Measurements from ENCODE around the gene ATG10. TPM values are rescaled to one million over a fixed set of nuclear protein-coding genes. Genes with fewer than 3 reads are reported as not detected.

The ATG10 gene
- total and polyA plus RNA-seq, 2 of the 13 experiments (the other 11 are each of a cell fraction or from before 2014, with no cell fraction given), result 2.0 to 5.7 TPM

- TF ChIP-seq DRAP1 (CRISPR knock-in tag; IDR thresholded peaks at IDR 0.05) (peak; percentile 79), SRSF9 (IDR thresholded peaks at IDR 0.05; ENCODE audit: borderline replicate concordance, insufficient read depth, low read depth, low read length, poor library complexity, severe bottlenecking) (no peak), ZNF749 (CRISPR knock-in tag; IDR thresholded peaks at IDR 0.05; ENCODE audit: borderline replicate concordance) (no peak), ZFP36L2 (CRISPR knock-in tag; IDR thresholded peaks at IDR 0.05) (no peak), RAD51 (IDR thresholded peaks at IDR 0.05; ENCODE audit: borderline replicate concordance) (no peak), ZNF782 (CRISPR knock-in tag; IDR thresholded peaks at IDR 0.05; ENCODE audit: borderline replicate concordance) (0 out of 2 replicates have a peak, but pooled peaks have one; percentile 44), ZSCAN29 (CRISPR knock-in tag; conservative IDR thresholded peaks at IDR 0.05) (no peak), DBP (CRISPR knock-in tag; IDR thresholded peaks at IDR 0.05; ENCODE audit: not compliant biosample characterization) (peak; percentile 62), NFE2 (CRISPR knock-in tag; IDR thresholded peaks at IDR 0.05) (no peak), EEA1 (CRISPR knock-in tag; IDR thresholded peaks at IDR 0.05; ENCODE audit: borderline replicate concordance) (no peak), PHF20 (CRISPR knock-in tag; IDR thresholded peaks at IDR 0.05) (peak; percentile 68), CEBPB (IDR thresholded peaks at IDR 0.05; ENCODE audit: borderline replicate concordance, low read depth, low read length) (no peak), RAD21 (CRISPR knock-in tag; IDR thresholded peaks at IDR 0.05) (no peak), ZNF280B (CRISPR knock-in tag; IDR thresholded peaks at IDR 0.05; ENCODE audit: borderline replicate concordance) (peak; percentile 62; the same call in 1 of the 2 replicates), MNT (IDR thresholded peaks at IDR 0.05) (no peak), FOXO1 (CRISPR knock-in tag; IDR thresholded peaks at IDR 0.05) (no peak), SNAPC4 (CRISPR knock-in tag; IDR thresholded peaks at IDR 0.05) (0 out of 2 replicates have a peak, but pooled peaks have one; percentile 39), ZBTB21 (CRISPR knock-in tag; IDR thresholded peaks at IDR 0.05) (no peak), ZNF777 (CRISPR knock-in tag; IDR thresholded peaks at IDR 0.05) (peak; percentile 59; the same call in 1 of the 2 replicates), SMAD9 (CRISPR knock-in tag; IDR thresholded peaks at IDR 0.05) (no peak)
Measured at GRCh38 chr5:82277987-82278710, 306.3 kb downstream of the ATG10 start, which contains the start of gene RPS23 (continued).
